Smooth muscle cell (in vitro differentiated cells): Measurements from ENCODE around the gene PLBD2. TPM values are rescaled to one million over a fixed set of nuclear protein-coding genes. Genes with fewer than 3 reads are reported as not detected.

Source experiments
- DNase-seq: peaks from one replicate; lab custom pipeline; 2025; ENCODE audit not compliant: unreplicated experiment; lab: John Stamatoyannopoulos, UW
- H2AFZ ChIP-seq: fragments of 200-600 bp; sonication (generic); 2 replicates; pipeline ENCODE4 v1.6.0; 2016; ENCODE audit warnings: antibody characterized with exemption, low read depth, mild to moderate bottlenecking
- H3F3A ChIP-seq: fragments of 200-600 bp; sonication (generic); 2 replicates; pipeline ENCODE4 v1.6.0; 2017; ENCODE audit warnings: antibody characterized with exemption, low read depth
- H3K27ac ChIP-seq: fragments of 200-600 bp; sonication (generic); 2 replicates; pipeline ENCODE4 v1.5.1; 2016; ENCODE audit warnings: low read depth, mild to moderate bottlenecking
- H3K27me3 ChIP-seq: fragments of 200-600 bp; sonication (generic); 2 replicates; pipeline ENCODE4 v1.6.1; 2016; ENCODE audit warnings: low read depth, mild to moderate bottlenecking
- H3K36me3 ChIP-seq: fragments of 200-600 bp; sonication (generic); 2 replicates; pipeline ENCODE4 v1.5.1; 2016; ENCODE audit warnings: low read depth
- H3K4me1 ChIP-seq: fragments of 200-600 bp; sonication (generic); 2 replicates; pipeline ENCODE4 v1.5.1; 2016; ENCODE audit warnings: low read depth
- H3K4me2 ChIP-seq: fragments of 200-600 bp; sonication (generic); 2 replicates; pipeline ENCODE4 v1.6.0; 2016; ENCODE audit warnings: mild to moderate bottlenecking
- H3K4me3 ChIP-seq: fragments of 200-600 bp; sonication (generic); 2 replicates; pipeline ENCODE4 v1.5.1; 2016; ENCODE audit warnings: mild to moderate bottlenecking
- H3K79me2 ChIP-seq: fragments of 200-600 bp; sonication (generic); 2 replicates; pipeline ENCODE4 v1.6.0; 2016; ENCODE audit warnings: low read depth, mild to moderate bottlenecking
- H3K9ac ChIP-seq: fragments of 200-600 bp; sonication (generic); 2 replicates; pipeline ENCODE4 v1.6.0; 2016; ENCODE audit warnings: low read depth
- H3K9me3 ChIP-seq: fragments of 200-600 bp; sonication (generic); replicated peaks from 2 replicates; pipeline ENCODE4 v1.5.1; 2016; ENCODE audit warnings: low read depth
- H4K20me1 ChIP-seq: fragments of 200-600 bp; sonication (generic); 2 replicates; pipeline ENCODE4 v1.6.0; 2016; ENCODE audit warnings: low read depth
- WGBS: methylation state at CpG from one replicate; pipeline ENCODE4 v1.1.7; 2016; ENCODE audit warnings: low lambda C conversion rate; 5-methylcytosine and 5-hydroxymethylcytosine counted together
- polyA plus RNA-seq: library from polyadenylated mRNA; unstranded; fragments of >200 nt; fragmentation: Nextera tagmentation; extraction: Ambion mirVana; gene quantifications from 2 replicates; pipeline ENCODE4 v1.2.1, GENCODE V29; 2016
- total RNA-seq: library from RNA; depleted of rRNA; stranded (reverse); fragments of >200 nt; gene quantifications from 2 replicates; pipeline ENCODE4 v1.2.3, GENCODE V29; 2014
- TF ChIP-seq, protein P1 (sequence below): fragments of 200-600 bp; sonication (generic); IDR thresholded peaks from 2 replicates; pipeline ENCODE4 v1.5.1; 2017; ENCODE audit warnings: borderline replicate concordance, mild to moderate bottlenecking, antibody characterized with exemption; ENCODE audit not compliant: insufficient read depth, poor library complexity, severe bottlenecking

PLBD2 gene
- total and polyA plus RNA-seq, 2 experiments from 2014 or later: 19.6 to 32.9 TPM

DNA sequence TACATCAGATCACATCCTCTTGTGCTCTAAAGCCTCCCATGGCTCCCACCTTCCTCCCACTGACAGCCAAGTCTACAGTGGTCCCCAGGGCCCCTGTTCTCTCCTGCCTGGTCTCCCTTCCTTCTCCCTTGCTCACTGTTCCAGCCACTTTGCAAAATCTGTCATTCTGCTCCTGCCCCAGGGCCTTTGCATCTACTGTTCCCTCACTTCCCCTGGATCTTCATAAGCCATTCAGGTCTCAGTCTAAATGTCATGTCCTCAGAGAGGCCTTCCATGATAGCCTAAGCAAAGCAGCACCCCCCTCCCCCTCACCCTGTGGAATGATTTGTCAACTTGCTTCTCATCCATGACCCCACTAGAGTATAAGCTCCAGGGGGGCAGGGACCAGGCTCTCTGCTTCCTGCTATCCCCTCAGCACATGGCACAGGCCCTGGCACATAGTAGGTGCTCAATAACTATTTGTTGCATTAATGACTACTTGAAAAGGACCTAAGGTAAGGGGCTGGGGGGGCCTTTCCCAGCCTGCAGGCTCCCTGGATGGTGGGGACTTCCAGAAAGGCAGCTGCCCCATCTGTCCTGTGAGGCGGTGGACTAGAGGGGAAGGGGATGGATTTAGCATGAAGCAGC, 28.5 kb upstream of the PLBD2 start:
- no peak overlapping the region for H2AFZ ChIP-seq
- H3K27ac ChIP-seq: no peak overlapping the region
- no peaks in the 10 kb centered on the region for H3F3A ChIP-seq
- H3K4me2 ChIP-seq: no peak overlapping the region
- H4K20me1 ChIP-seq: no peaks in the 10 kb centered on the region
- TF ChIP-seq, protein P1, sequence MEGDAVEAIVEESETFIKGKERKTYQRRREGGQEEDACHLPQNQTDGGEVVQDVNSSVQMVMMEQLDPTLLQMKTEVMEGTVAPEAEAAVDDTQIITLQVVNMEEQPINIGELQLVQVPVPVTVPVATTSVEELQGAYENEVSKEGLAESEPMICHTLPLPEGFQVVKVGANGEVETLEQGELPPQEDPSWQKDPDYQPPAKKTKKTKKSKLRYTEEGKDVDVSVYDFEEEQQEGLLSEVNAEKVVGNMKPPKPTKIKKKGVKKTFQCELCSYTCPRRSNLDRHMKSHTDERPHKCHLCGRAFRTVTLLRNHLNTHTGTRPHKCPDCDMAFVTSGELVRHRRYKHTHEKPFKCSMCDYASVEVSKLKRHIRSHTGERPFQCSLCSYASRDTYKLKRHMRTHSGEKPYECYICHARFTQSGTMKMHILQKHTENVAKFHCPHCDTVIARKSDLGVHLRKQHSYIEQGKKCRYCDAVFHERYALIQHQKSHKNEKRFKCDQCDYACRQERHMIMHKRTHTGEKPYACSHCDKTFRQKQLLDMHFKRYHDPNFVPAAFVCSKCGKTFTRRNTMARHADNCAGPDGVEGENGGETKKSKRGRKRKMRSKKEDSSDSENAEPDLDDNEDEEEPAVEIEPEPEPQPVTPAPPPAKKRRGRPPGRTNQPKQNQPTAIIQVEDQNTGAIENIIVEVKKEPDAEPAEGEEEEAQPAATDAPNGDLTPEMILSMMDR: no peak
- no peaks in the 10 kb centered on the region for H3K4me1 ChIP-seq
- H3K36me3 ChIP-seq: no peaks in the 10 kb centered on the region
- H3K79me2 ChIP-seq: no peaks in the 10 kb centered on the region
- no peaks in the 10 kb centered on the region for H3K27me3 ChIP-seq
- H3K9ac ChIP-seq: no peak overlapping the region
- no peaks in the 10 kb centered on the region for H3K9me3 ChIP-seq
- 100% methylated on average over 1 of the region's 1 CpG for WGBS
- DNase-seq: no peak
- no peak overlapping the region for H3K4me3 ChIP-seq

DNA sequence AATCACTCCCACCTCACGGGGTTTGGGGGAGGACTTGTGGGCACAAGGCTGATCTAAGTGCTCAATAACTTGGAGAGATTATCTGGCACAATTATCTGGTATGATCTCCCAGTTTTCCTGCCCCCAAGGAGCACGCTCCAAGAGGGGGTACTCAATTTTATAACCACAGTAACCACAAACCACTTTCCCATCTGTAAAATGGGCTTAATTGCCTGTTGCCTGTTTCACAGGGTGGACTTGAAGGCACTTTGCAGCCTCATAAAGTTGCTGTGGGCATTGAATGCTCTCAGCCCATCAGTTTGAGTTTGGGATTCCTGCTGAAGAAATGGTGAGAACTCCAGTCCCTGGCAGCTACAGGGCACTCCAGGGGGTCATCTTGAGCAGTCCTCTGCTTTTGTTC, 27.9 kb upstream of the PLBD2 start:
- H3F3A ChIP-seq: no peaks in the 10 kb centered on the region
- TF ChIP-seq, protein P1: no peak
- no peak for DNase-seq
- H3K9me3 ChIP-seq: no peaks in the 10 kb centered on the region
- no peak overlapping the region for H3K9ac ChIP-seq
- no peaks in the 10 kb centered on the region for H4K20me1 ChIP-seq
- no peaks in the 10 kb centered on the region for H3K36me3 ChIP-seq
- no peaks in the 10 kb centered on the region for H3K4me1 ChIP-seq
- H2AFZ ChIP-seq: no peak overlapping the region
- H3K27me3 ChIP-seq: no peaks in the 10 kb centered on the region
- no peak overlapping the region for H3K4me2 ChIP-seq
- 98% methylated on average over 2 of the region's 2 CpGs for WGBS
- no peak overlapping the region for H3K4me3 ChIP-seq
- H3K79me2 ChIP-seq: no peaks in the 10 kb centered on the region
- no peak overlapping the region for H3K27ac ChIP-seq

DNA sequence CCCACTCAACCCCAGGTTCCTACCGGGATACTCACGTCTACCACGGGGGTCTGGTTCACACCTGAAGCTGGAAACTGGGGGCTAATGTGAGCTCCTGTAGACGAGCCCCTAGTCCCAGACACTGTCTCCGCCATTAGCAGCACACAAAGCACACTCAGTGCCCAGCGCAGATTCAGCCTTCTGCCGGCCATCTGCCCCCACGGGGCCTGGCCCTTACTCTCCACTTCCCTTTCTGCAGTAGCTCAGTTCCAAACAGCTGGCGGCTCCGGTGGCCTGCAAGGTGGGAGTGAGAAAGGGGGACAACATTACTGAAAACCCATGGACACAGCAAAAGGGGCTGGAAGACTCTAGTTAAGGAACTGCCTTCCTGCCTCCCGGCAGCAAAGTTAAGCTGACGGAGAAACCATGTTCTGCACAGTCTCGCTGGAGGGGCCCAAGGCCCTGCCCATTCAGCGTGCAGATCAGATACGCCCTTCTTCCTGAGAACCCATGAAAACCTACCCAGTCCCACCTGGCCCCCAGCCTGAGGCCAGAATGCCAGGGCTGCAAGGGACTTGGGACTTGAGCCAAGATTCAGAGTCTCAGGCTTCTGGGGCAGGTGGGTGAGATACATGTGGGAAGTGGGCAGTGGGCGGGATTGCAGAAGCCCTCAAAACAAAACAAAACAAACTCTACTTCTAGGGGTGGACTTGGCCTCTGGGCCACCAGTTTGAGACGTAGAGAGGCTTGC, 25.5 kb upstream of the PLBD2 start:
- H3K9ac ChIP-seq: no peak overlapping the region
- H2AFZ ChIP-seq: no peak overlapping the region
- no peaks in the 10 kb centered on the region for H3F3A ChIP-seq
- H3K27ac ChIP-seq: no peak overlapping the region
- no peak overlapping the region for H3K4me3 ChIP-seq
- no peaks in the 10 kb centered on the region for H3K9me3 ChIP-seq
- H3K4me1 ChIP-seq: no peaks in the 10 kb centered on the region
- TF ChIP-seq, protein P1: no peak
- WGBS: 92% methylated on average over 17 of the region's 17 CpGs
- no peak overlapping the region for H3K4me2 ChIP-seq
- no peak for DNase-seq
- H3K27me3 ChIP-seq: no peaks in the 10 kb centered on the region
- no peaks in the 10 kb centered on the region for H3K79me2 ChIP-seq
- H3K36me3 ChIP-seq: no peaks in the 10 kb centered on the region
- H4K20me1 ChIP-seq: no peaks in the 10 kb centered on the region

DNA sequence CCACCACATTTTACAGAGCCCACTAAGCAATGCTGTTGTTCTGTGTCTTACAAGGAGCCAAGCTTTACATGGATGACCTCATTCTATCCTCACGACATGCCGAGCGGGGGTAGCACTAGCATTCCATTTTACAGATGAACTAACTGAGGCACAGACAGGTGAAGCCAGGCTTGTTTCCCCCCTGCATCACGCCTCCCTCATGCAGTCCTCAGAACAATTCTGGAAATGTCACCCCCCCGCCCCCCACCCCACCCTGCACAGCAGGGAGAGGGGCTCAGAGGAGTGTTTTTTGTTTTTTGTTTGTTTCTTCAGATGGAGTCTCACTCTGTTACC, 25.0 kb upstream of the PLBD2 start:
- H3K9ac ChIP-seq: no peak overlapping the region
- 85% methylated on average over 5 of the region's 5 CpGs for WGBS

More for the DNA sequence above, 25.0 kb upstream of the PLBD2 start:
- H3K4me2 ChIP-seq: no peak overlapping the region
- TF ChIP-seq, protein P1: no peak
- DNase-seq: no peak
- no peaks in the 10 kb centered on the region for H4K20me1 ChIP-seq
- no peak overlapping the region for H2AFZ ChIP-seq
- no peaks in the 10 kb centered on the region for H3K9me3 ChIP-seq
- H3K27me3 ChIP-seq: no peaks in the 10 kb centered on the region
- H3K4me1 ChIP-seq: no peaks in the 10 kb centered on the region
- H3K4me3 ChIP-seq: no peak overlapping the region
- no peaks in the 10 kb centered on the region for H3F3A ChIP-seq
- no peak overlapping the region for H3K27ac ChIP-seq
- no peaks in the 10 kb centered on the region for H3K79me2 ChIP-seq
- H3K36me3 ChIP-seq: no peaks in the 10 kb centered on the region
